H1 (cell line): Measurements from ENCODE around the gene FGF12.

Experiments used
- BCL11A ChIP-seq, 2 experiments: IDR thresholded peaks; one replicate each; pipeline ENCODE4 v1.6.1; 2011; ENCODE audit warnings: low read depth in 2 of 2, low read length in 2 of 2, mild to moderate bottlenecking in 2 of 2
- CREB1 ChIP-seq: IDR thresholded peaks from 2 replicates; pipeline ENCODE4 v1.6.1; 2012; ENCODE audit warnings: inconsistent platforms
- EP300 ChIP-seq, 2 experiments: IDR thresholded peaks; 1 replicate in 1 of 2; 2 replicates in 1 of 2; pipeline ENCODE4 v1.6.1; 2011 to 2012; ENCODE audit warnings: low read depth in 2 of 2, low read length in 2 of 2, mild to moderate bottlenecking in 2 of 2, borderline replicate concordance in 1 of 2, inconsistent platforms in 1 of 2, moderate library complexity in 1 of 2
- KDM4A ChIP-seq: IDR thresholded peaks from one replicate; pipeline ENCODE4 v1.7.1; 2012; ENCODE audit warnings: low read depth, mild to moderate bottlenecking, moderate library complexity, low read length, inconsistent platforms; ENCODE audit not compliant: severe bottlenecking
- PHF8 ChIP-seq: fragments of 200-600 bp; sonication (generic); conservative IDR thresholded peaks from 2 replicates; pipeline ENCODE4 v1.7.1; 2012; ENCODE audit warnings: low read depth, mild to moderate bottlenecking, inconsistent platforms, low read length, moderate library complexity
- RAD21 ChIP-seq, 2 experiments: IDR thresholded peaks in 1 of 2; conservative IDR thresholded peaks in 1 of 2; 2 replicates each; pipeline ENCODE4 v1.6.1; 2011; ENCODE audit warnings: low read depth in 2 of 2, low read length in 2 of 2, improper control_type of control experiment in 1 of 2, inconsistent platforms in 1 of 2, mild to moderate bottlenecking in 1 of 2, moderate library complexity in 1 of 2
- TBP ChIP-seq: IDR thresholded peaks from 2 replicates; pipeline ENCODE4 v1.6.1; 2011; ENCODE audit warnings: low read depth, low read length, improper control_type of control experiment
- TF ChIP-seq, protein P1 (sequence below), 3 experiments: IDR thresholded peaks; 1 replicate in 2 of 3; 2 replicates in 1 of 3; pipeline versions ENCODE4 v1.5.1 to v1.6.1; 2011; ENCODE audit warnings: low read length in 3 of 3, mild to moderate bottlenecking in 3 of 3, inconsistent platforms in 2 of 3, low read depth in 1 of 3, moderate library complexity in 1 of 3; ENCODE audit not compliant: insufficient read depth in 1 of 3; ENCODE audit errors: control extremely low read depth in 1 of 3

- TF ChIP-seq, protein P1, sequence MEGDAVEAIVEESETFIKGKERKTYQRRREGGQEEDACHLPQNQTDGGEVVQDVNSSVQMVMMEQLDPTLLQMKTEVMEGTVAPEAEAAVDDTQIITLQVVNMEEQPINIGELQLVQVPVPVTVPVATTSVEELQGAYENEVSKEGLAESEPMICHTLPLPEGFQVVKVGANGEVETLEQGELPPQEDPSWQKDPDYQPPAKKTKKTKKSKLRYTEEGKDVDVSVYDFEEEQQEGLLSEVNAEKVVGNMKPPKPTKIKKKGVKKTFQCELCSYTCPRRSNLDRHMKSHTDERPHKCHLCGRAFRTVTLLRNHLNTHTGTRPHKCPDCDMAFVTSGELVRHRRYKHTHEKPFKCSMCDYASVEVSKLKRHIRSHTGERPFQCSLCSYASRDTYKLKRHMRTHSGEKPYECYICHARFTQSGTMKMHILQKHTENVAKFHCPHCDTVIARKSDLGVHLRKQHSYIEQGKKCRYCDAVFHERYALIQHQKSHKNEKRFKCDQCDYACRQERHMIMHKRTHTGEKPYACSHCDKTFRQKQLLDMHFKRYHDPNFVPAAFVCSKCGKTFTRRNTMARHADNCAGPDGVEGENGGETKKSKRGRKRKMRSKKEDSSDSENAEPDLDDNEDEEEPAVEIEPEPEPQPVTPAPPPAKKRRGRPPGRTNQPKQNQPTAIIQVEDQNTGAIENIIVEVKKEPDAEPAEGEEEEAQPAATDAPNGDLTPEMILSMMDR (IDR thresholded peaks at IDR 0.05; ENCODE audit: control extremely low read depth in 1 of 3, insufficient read depth in 1 of 3, low read depth in 1 of 3, low read length in 3 of 3) = no peak
- TF ChIP-seq RAD21 (IDR thresholded peaks at IDR 0.05 in 1 of 2, conservative IDR thresholded peaks at IDR 0.05 in 1 of 2; ENCODE audit: low read depth in 2 of 2, low read length in 2 of 2) = no peak
- no peak for TF ChIP-seq BCL11A (IDR thresholded peaks at IDR 0.05; ENCODE audit: low read depth in 2 of 2, low read length in 2 of 2)
- TF ChIP-seq EP300 (IDR thresholded peaks at IDR 0.05; ENCODE audit: borderline replicate concordance in 1 of 2, low read depth in 2 of 2, low read length in 2 of 2) = no peak
- TF ChIP-seq CREB1 = no peak
- TF ChIP-seq PHF8 = no peak
- no peak for TF ChIP-seq TBP
- TF ChIP-seq KDM4A = no peak
Observed at GRCh38 chr3:192354687-192355086, 372.7 kb downstream of the FGF12 start.
